ENCODE data around the gene SPAG17.

The SPAG17 gene

GRCh38 chr1:118123116-118123839 lies 61.8 kb downstream of the SPAG17 start:
- FAIRE-seq, result no peak
- DNase-seq (ENCODE audit: insufficient read length, low spot score), result no peak

- DNase-seq (ENCODE audit: insufficient read length, low spot score), result no peak
- FAIRE-seq, result no peak
These were observed 62.6 kb downstream of the SPAG17 start for GRCh38 chr1:118122234-118123004.

DNA sequence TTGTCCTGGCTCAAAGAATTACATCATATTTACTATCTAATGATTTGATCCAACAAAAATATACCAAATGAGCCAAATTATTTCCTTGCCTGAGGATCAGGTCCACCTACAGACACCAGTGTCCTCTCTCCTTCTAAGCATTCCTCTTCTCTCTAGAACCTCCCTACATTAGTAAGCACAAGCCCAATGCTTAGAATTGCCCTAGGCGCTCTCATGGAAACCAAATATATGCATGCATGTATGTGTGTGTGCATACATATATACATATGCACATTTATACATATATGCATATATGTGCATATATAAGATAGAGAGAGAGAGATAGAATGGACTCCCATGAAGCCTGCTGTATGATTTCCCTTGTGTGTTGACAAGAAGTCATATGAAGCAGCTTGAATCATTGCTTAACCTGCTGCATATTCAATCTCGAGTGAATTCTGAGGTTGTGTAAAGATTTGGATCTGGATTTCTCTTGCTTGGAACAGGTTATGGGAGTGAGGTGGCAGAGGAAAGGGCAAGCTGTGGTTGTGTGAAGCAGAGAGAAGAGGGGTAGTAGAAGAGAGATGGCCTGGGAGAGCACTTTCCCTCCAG lies 66.1 kb downstream of the SPAG17 start:
- DNase-seq (ENCODE audit: insufficient read length, low spot score) (no peak), FAIRE-seq (no peak)

- DNase-seq (ENCODE audit: insufficient read length, low spot score) (no peak), FAIRE-seq (no peak)
These were observed 66.6 kb downstream of the SPAG17 start for GRCh38 chr1:118118469-118118868.

DNA sequence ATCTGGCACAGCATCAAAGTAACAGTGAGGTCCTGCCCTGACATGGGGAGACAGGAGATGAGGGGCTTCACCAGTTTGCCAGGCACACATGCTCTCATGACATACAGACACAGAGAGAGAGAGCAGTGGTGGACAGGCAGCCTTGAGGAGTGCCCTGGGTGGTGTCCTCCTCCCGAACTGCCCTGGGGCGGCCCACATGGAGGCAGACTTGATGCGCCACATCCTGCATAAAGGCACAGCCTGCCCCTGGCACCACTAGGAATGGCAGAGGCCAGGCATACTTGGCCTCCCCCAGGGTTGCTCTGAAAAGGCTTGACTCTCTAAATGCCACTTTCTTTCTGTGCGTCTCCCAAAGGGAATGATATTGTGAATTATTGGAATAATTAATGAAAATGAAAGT lies 67.5 kb downstream of the SPAG17 start:
- no peak for FAIRE-seq
- no peak for DNase-seq (ENCODE audit: insufficient read length, low spot score)

DNA sequence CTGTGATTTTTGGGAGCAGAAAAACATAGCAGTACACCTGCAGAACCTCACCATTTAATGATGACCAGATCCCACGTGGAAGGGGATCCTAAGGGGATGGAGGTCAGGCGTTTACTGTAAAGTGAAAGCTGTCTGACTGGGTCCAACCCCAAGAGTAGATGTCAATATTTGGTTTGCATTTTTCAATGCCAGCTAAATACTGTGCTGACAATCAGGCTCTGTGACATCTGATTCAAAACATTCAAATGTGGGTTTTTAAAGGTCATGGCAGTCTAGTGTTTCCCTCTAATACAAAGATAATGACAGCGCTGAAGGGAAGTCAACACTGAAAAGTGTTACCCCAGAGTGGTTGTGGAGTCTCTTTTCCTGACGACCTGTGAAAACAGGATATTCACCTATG lies 68.1 kb downstream of the SPAG17 start:
- FAIRE-seq (no peak), DNase-seq (ENCODE audit: insufficient read length, low spot score) (no peak)

GRCh38 chr1:118116401-118116800 lies 68.6 kb downstream of the SPAG17 start:
- FAIRE-seq (no peak), DNase-seq (ENCODE audit: insufficient read length, low spot score) (no peak)

GRCh38 chr1:118115567-118116295 lies 69.3 kb downstream of the SPAG17 start:
- FAIRE-seq, result no peak
- no peak for DNase-seq (ENCODE audit: insufficient read length, low spot score)

GRCh38 chr1:118113261-118113660 lies 71.8 kb downstream of the SPAG17 start:
- FAIRE-seq (no peak), DNase-seq (ENCODE audit: insufficient read length, low spot score) (no peak)

DNA sequence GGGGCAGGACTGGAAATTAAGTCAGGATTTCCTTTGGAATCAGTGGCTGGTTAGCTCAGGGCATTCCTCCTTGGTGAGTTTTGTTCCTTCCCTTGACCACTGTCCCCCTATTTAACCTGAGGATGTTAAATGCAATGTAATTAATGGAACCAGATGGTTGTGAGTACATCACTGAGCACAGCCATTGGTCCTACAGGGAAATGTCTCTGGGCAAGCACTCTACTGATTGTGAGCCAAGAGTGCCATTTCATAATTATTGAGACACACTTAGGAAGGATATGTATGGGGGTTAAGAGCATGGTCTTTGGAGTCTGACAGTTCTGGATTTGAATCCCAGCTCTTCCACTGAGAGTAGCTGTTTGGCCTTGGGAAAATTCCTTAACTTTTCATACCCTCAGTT lies 74.4 kb downstream of the SPAG17 start:
- FAIRE-seq (no peak), DNase-seq (ENCODE audit: insufficient read length, low spot score) (no peak)

- no peak for FAIRE-seq
These were observed 80.1 kb downstream of the SPAG17 start for GRCh38 chr1:118104951-118105350.

DNA sequence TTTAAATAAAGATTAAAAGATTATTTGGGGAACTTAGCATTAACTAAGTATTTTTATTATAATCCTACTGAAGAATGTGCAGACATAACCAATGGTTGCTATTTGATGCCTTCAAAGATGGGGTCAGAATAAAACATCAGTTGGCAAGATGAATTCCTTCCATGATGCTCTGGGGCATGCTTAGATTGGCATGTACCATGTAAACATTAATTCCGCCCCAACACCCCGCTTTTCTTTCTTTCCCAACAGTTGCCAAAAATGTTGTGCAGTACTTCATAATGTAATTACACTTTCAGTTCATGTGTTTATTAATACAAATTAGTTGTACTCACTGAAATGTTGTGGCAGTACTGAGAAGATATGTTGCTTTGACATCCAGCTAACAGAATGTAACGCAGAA lies 82.6 kb downstream of the SPAG17 start:
- FAIRE-seq, result no peak
- DNase-seq (ENCODE audit: insufficient read length, low spot score), result no peak

More at GRCh38 chr1:118104951-118105350, 80.1 kb downstream of the SPAG17 start:
- DNase-seq (ENCODE audit: insufficient read length, low spot score), result no peak

GRCh38 chr1:118101999-118102398 lies 83.0 kb downstream of the SPAG17 start:
- FAIRE-seq, result no peak
- no peak for DNase-seq (ENCODE audit: insufficient read length, low spot score)

- no peak for DNase-seq (ENCODE audit: insufficient read length, low spot score)
These were observed 83.5 kb downstream of the SPAG17 start for GRCh38 chr1:118101515-118101844.

GRCh38 chr1:118100686-118101514 lies 84.1 kb downstream of the SPAG17 start:
- no peak for DNase-seq (ENCODE audit: insufficient read length, low spot score)
- no peak for FAIRE-seq

More at GRCh38 chr1:118101515-118101844, 83.5 kb downstream of the SPAG17 start:
- FAIRE-seq, result no peak

GRCh38 chr1:118099686-118100085 lies 85.3 kb downstream of the SPAG17 start:
- DNase-seq (ENCODE audit: insufficient read length, low spot score), result no peak

GRCh38 chr1:118097622-118098348 lies 87.2 kb downstream of the SPAG17 start:
- DNase-seq (ENCODE audit: insufficient read length, low spot score) (no peak), FAIRE-seq (no peak)

More at GRCh38 chr1:118099686-118100085, 85.3 kb downstream of the SPAG17 start:
- no peak for FAIRE-seq

DNA sequence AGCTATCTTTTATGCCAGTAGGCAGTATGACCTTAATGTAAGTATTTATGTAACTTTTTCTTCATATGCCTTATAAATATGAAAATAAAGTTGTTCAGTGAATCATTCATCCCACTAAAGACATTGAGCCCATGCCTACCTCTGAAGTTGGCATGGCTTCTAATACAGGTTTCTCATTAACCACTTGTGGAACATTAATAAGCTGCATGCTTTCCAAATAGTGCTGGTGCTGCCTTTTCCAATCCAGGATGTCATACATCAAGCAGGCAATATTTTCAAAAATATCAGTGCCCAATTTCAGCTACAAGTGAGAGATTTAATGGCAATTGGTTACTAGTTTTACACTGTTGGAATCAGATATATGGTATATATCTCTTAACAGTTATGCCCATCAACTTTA lies 92.0 kb downstream of the SPAG17 start:
- FAIRE-seq, result no peak
- DNase-seq (ENCODE audit: insufficient read length, low spot score), result no peak

GRCh38 chr1:118090130-118090529 lies 94.9 kb downstream of the SPAG17 start:
- DNase-seq (ENCODE audit: insufficient read length, low spot score) (no peak), FAIRE-seq (no peak)

DNA sequence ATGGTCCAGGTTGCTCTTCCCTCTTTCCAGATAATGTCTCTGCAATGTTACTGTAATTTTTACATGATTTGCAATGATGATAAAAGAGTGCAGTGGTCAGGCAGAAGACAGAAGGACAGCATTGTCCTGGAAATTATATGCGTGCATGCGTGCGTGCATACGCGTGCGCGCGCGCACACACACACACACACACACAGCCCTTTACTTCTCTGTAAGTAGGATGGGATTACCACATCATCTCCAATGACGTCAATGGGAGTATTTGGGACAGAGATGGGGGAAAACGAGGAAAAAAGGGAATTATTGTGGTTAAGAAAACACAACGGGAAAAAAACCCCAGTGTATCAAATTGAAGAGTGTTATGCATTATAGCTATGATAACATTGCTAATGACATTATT lies 99.7 kb downstream of the SPAG17 start:
- no peak for DNase-seq (ENCODE audit: insufficient read length, low spot score)
- FAIRE-seq, result no peak
